IMR-90 (cell line): Measurements from ENCODE around the gene BPIFB2. TPM values are rescaled to one million over a fixed set of nuclear protein-coding genes. Genes with fewer than 3 reads are reported as not detected.

Experiments used
- ATAC-seq: fragments of 200-7000 bp; cut with Tn5 transposase; 2 replicates; pipeline ENCODE4 v1.9.1; 2020; ENCODE audit warnings: low read depth, mild to moderate bottlenecking, moderate library complexity
- BruUV-seq: library from RNA; stranded (reverse); fragments of 400-500 nt; replicated peaks from 2 replicates; lab custom pipeline; 2021; lab: Mats Ljungman, UMichigan
- CTCF ChIA-PET: fragments of 300-600 bp; formaldehyde crosslinking; extraction: SDS; loops from one replicate; lab custom pipeline; 2021; ENCODE audit warnings: antibody characterized with exemption; lab: Yijun Ruan, JAX
- POLR2A ChIA-PET: fragments of 300-600 bp; sonication (Branson Sonifier 250); formaldehyde crosslinking; loops from one replicate; lab custom pipeline; 2022; ENCODE audit warnings: antibody characterized with exemption; ENCODE audit not compliant: unreplicated experiment; lab: Charles Lee
- DNase-seq: peaks from one replicate; pipeline ENCODE4 v3.0.0; 2013
- H2AFZ ChIP-seq: replicated peaks from 2 replicates; pipeline ENCODE3; 2013; ENCODE audit warnings: low read length, mild to moderate bottlenecking; ENCODE audit not compliant: poor library complexity
- H2AK5ac ChIP-seq: 2 replicates; pipeline ENCODE4 v1.6.1; 2013; ENCODE audit warnings: low read depth, low read length, inconsistent platforms
- H2AK9ac ChIP-seq: replicated peaks from 2 replicates; pipeline ENCODE3; 2013; ENCODE audit warnings: mild to moderate bottlenecking, low read depth, low read length, moderate library complexity; ENCODE audit not compliant: poor library complexity
- H2BK120ac ChIP-seq: 2 replicates; pipeline ENCODE4 v1.6.1; 2013; ENCODE audit warnings: low read depth, low read length, inconsistent platforms
- H2BK15ac ChIP-seq: 3 replicates; pipeline ENCODE4 v1.6.1; 2013; ENCODE audit warnings: low read depth, low read length, inconsistent platforms
- H2BK20ac ChIP-seq: 2 replicates; pipeline ENCODE4 v1.6.1; 2013; ENCODE audit warnings: low read depth, mild to moderate bottlenecking, inconsistent platforms, low read length, moderate library complexity
- H2BK5ac ChIP-seq: 2 replicates; pipeline ENCODE4 v1.6.1; 2013; ENCODE audit warnings: mild to moderate bottlenecking, low read depth, low read length, inconsistent platforms; ENCODE audit not compliant: poor library complexity, severe bottlenecking
- H3K14ac ChIP-seq: replicated peaks from 2 replicates; pipeline ENCODE4 v1.6.1; 2013; ENCODE audit warnings: low read depth, low read length, inconsistent platforms
- H3K18ac ChIP-seq: 2 replicates; pipeline ENCODE4 v1.6.1; 2013; ENCODE audit warnings: low read depth, low read length, control low read depth
- H3K23ac ChIP-seq: 2 replicates; pipeline ENCODE4 v1.6.1; 2013; ENCODE audit warnings: low read depth, low read length, inconsistent platforms
- H3K27ac ChIP-seq: 2 replicates; pipeline ENCODE4 v1.5.1; 2013; ENCODE audit warnings: mild to moderate bottlenecking, control low read depth, low read length; ENCODE audit not compliant: insufficient read depth
- H3K27me3 ChIP-seq: 2 replicates; pipeline ENCODE4 v1.6.1; 2013; ENCODE audit warnings: low read length; ENCODE audit not compliant: control insufficient read depth, insufficient read depth
- H3K36me3 ChIP-seq: 2 replicates; pipeline ENCODE4 v1.6.1; 2013; ENCODE audit warnings: low read length, mixed read lengths; ENCODE audit not compliant: control insufficient read depth, insufficient read depth
- H3K4ac ChIP-seq: 2 replicates; pipeline ENCODE4 v1.6.1; 2013; ENCODE audit warnings: low read depth, low read length, inconsistent platforms
- H3K4me1 ChIP-seq: 2 replicates; pipeline ENCODE4 v1.6.1; 2013; ENCODE audit warnings: low read length, mixed read lengths; ENCODE audit not compliant: control insufficient read depth, insufficient read depth
- H3K4me2 ChIP-seq: 2 replicates; pipeline ENCODE4 v1.6.1; 2013; ENCODE audit warnings: low read depth, mild to moderate bottlenecking, control low read depth, low read length, moderate library complexity
- H3K4me3 ChIP-seq: 2 replicates; pipeline ENCODE4 v1.5.1; 2013; ENCODE audit warnings: low read depth, mild to moderate bottlenecking, control low read depth, low read length, moderate library complexity; ENCODE audit not compliant: insufficient read depth
- H3K56ac ChIP-seq: 2 replicates; pipeline ENCODE4 v1.6.1; 2013; ENCODE audit warnings: low read length, inconsistent platforms; ENCODE audit not compliant: insufficient read depth; ENCODE audit errors: extremely low read depth
- H3K79me1 ChIP-seq, 2 experiments: 2 replicates each; pipeline ENCODE4 v1.6.1; 2013; ENCODE audit warnings: low read length in 2 of 2, inconsistent platforms in 1 of 2, low read depth in 1 of 2
- H3K9ac ChIP-seq: 2 replicates; pipeline ENCODE4 v1.6.1; 2013; ENCODE audit warnings: low read depth, low read length, control low read depth
- H3K9me1 ChIP-seq: 2 replicates; pipeline ENCODE4 v1.6.1; 2013; ENCODE audit warnings: low read length, inconsistent platforms; ENCODE audit not compliant: insufficient read depth
- H3K9me3 ChIP-seq: 2 replicates; pipeline ENCODE4 v1.6.1; 2013; ENCODE audit warnings: low read length; ENCODE audit not compliant: control insufficient read depth, insufficient read depth
- H4K20me1 ChIP-seq: 2 replicates; pipeline ENCODE4 v1.6.1; 2013; ENCODE audit warnings: low read length, inconsistent platforms; ENCODE audit not compliant: insufficient read depth
- H4K5ac ChIP-seq: 2 replicates; pipeline ENCODE4 v1.6.1; 2013; ENCODE audit warnings: mild to moderate bottlenecking, low read depth, low read length, control low read depth
- H4K8ac ChIP-seq, 2 experiments: 2 replicates each; pipeline ENCODE4 v1.6.1; 2013; ENCODE audit warnings: low read depth in 2 of 2, low read length in 2 of 2, control low read depth in 1 of 2, inconsistent platforms in 1 of 2
- H4K91ac ChIP-seq: 2 replicates; pipeline ENCODE4 v1.6.1; 2013; ENCODE audit warnings: low read depth, low read length, inconsistent platforms; ENCODE audit not compliant: insufficient read depth
- CEBPB ChIP-seq: IDR thresholded peaks from 2 replicates; pipeline ENCODE4 v1.6.1; 2012; ENCODE audit warnings: low read depth, low read length, improper control_type of control experiment
- CHD1 ChIP-seq: IDR thresholded peaks from 2 replicates; pipeline ENCODE4 v1.6.1; 2012; ENCODE audit warnings: low read depth, low read length, improper control_type of control experiment
- MXI1 ChIP-seq: IDR thresholded peaks from 2 replicates; pipeline ENCODE4 v1.6.1; 2012; ENCODE audit warnings: low read depth, mild to moderate bottlenecking, low read length, moderate library complexity, borderline replicate concordance
- RCOR1 ChIP-seq: IDR thresholded peaks from 2 replicates; pipeline ENCODE4 v1.6.1; 2012; ENCODE audit warnings: mild to moderate bottlenecking, low read length, improper control_type of control experiment; ENCODE audit not compliant: insufficient replicate concordance
- RFX5 ChIP-seq: IDR thresholded peaks from 2 replicates; pipeline ENCODE4 v1.8.0; 2012; ENCODE audit warnings: low read depth, mild to moderate bottlenecking, low read length, moderate library complexity
- SMC3 ChIP-seq: fragments of 150-350 bp; IDR thresholded peaks from 2 replicates; pipeline ENCODE4 v1.6.1; 2016; ENCODE audit warnings: low read depth, mild to moderate bottlenecking, antibody characterized with exemption, low read length, moderate library complexity
- WGBS, 2 experiments: methylation state at CpG; one replicate each; pipeline versions ENCODE4 v1.1.5 to v1.1.7; 2013; ENCODE audit warnings: missing lambda C conversion rate in 2 of 2; ENCODE audit not compliant: insufficient read length in 1 of 2; ENCODE audit errors: extremely low coverage in 2 of 2; 5-methylcytosine and 5-hydroxymethylcytosine counted together
- dilution Hi-C: fragments of 300-500 bp; cut with HindIII; formaldehyde crosslinking; loops from one replicate; pipeline ENCODE4 v1.14.3; 2018; ENCODE audit warnings: low sequenced_read_pairs; ENCODE audit not compliant: unreplicated experiment
- in situ Hi-C: fragments of 300-500 bp; cut with MboI; formaldehyde crosslinking; loops from 3 replicates; pipeline ENCODE4 v1.14.3; 2019; ENCODE audit warnings: low sequenced_read_pairs, inconsistent platforms, mixed read lengths
- intact Hi-C: fragments of 100-400 bp; cut with micrococcal nuclease; formaldehyde crosslinking; loops from 2 replicates; pipeline ENCODE4 v1.10.0; 2022
- polyA plus RNA-seq, 3 experiments: library from polyadenylated mRNA; depleted of rRNA; stranded (reverse); fragments of >200 nt; gene quantifications; 2 replicates each; pipeline ENCODE4 v1.2.3, GENCODE V29; 2012; ENCODE audit warnings: low replicate concordance in 1 of 3
- total RNA-seq: library from RNA; depleted of rRNA; stranded (reverse); fragments of >200 nt; gene quantifications from 2 replicates; pipeline ENCODE4 v1.2.3, GENCODE V29; 2012

The BPIFB2 gene
- total and polyA plus RNA-seq, 2 of the 4 experiments (the other 2 are of a cell fraction) = not detected

DNA sequence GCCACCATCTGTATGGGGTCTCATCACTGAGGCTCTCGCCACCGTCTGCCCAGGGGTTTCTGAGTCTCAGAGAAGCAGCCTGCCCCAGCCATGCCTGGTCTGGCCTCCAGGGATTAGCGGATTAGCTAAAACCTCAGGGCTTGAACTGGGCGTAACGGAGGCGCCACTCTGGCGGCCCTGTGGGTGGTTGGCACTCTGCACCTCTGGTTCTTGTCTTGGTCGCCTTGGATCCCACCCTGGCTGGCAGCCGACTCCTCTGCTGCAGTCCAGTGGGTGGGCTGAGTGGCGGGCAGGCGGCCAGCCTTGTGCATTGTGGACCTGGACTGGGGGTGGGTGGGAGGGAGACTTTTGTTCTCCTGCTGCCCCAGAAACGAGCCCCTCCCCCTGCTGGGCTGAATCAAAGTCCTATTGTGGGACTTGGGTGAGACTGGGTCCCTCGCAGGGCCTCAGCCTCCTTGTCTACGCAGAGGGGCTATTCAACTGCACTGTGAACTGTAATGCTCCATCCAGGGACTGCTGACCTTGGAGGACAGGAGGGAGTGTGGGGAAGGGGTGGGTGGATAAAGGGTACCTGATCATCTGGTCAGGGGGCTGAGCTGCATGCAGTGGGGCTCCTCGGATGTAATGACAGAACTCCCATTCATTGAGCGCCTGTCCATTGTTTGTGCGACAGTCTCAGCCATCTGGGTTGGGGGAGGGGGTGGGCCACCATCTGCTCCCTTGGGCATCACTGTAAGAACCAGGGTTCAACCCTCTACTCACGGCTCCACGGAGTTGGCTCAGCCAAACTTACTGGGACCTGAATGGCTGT is 27.2 kb upstream of the BPIFB2 start:
- TF ChIP-seq SMC3 = no peak
- TF ChIP-seq CHD1 = no peak
- no peak for TF ChIP-seq RFX5
- TF ChIP-seq RCOR1 = no peak
- no peak for TF ChIP-seq CEBPB
- TF ChIP-seq MXI1 = no peak
- H3K9me1 ChIP-seq = no peaks in the 10 kb centered on the region
- H3K56ac ChIP-seq = no peak overlapping the region
- no peaks in the 10 kb centered on the region for H3K79me1 ChIP-seq
- no peak for ATAC-seq
- BruUV-seq = no TSS peak
- no peaks in the 10 kb centered on the region for H3K4me1 ChIP-seq
- H4K20me1 ChIP-seq = no peaks in the 10 kb centered on the region
- H3K14ac ChIP-seq = no peak overlapping the region
- intact Hi-C loops = no loop called here
- no peak overlapping the region for H2BK120ac ChIP-seq
- no peak overlapping the region for H3K4me3 ChIP-seq
- dilution Hi-C loops = no loop called here
- no peak overlapping the region for H2BK5ac ChIP-seq
- H3K9ac ChIP-seq = no peak overlapping the region
- no peak overlapping the region for H2BK20ac ChIP-seq
- POLR2A ChIA-PET = no interaction called here
- CTCF ChIA-PET = no interaction called here
- no peaks in the 10 kb centered on the region for H3K36me3 ChIP-seq
- no peak overlapping the region for H2AFZ ChIP-seq
- no peak overlapping the region for H2AK5ac ChIP-seq
- H3K4ac ChIP-seq = no peak overlapping the region
- H3K9me3 ChIP-seq = no peaks in the 10 kb centered on the region
- peaks cover 13% of the 10 kb centered on the region; the same call in 1 of the 2 replicates for H3K27me3 ChIP-seq
- no peak overlapping the region for H2AK9ac ChIP-seq
- no peak overlapping the region for H3K23ac ChIP-seq
- no peak overlapping the region for H2BK15ac ChIP-seq
- H4K91ac ChIP-seq = no peak overlapping the region
- no peak overlapping the region for H4K8ac ChIP-seq
- no peak overlapping the region for H4K5ac ChIP-seq
- in situ Hi-C loops = no loop called here
- 38% methylated on average over 6 of the region's 19 CpGs; no CpG with 5 or more reads in 1 of the 2 experiments for WGBS, 2 experiments
- no peak overlapping the region for H3K27ac ChIP-seq
- H3K4me2 ChIP-seq = no peak overlapping the region
- H3K18ac ChIP-seq = no peak overlapping the region
- no peak for DNase-seq
